D721Med (cell line): ENCODE results near the gene ATP5F1D.

Experiments
- DNase-seq: peaks from one replicate; pipeline ENCODE4 v3.0.0; 2011; ENCODE audit warnings: low spot score; ENCODE audit not compliant: insufficient read length
- FAIRE-seq: peaks from 2 replicates; lab custom pipeline; 2011; peaks lifted over from hg19 to GRCh38; lab: Jason Lieb, UNC
- CTCF ChIP-seq: IDR thresholded peaks from 2 replicates; pipeline ENCODE4 v1.5.1; 2012; ENCODE audit warnings: mild to moderate bottlenecking, control low read depth; ENCODE audit not compliant: insufficient read depth; ENCODE audit errors: missing control alignments

Gene ATP5F1D

GRCh38 chr19:1235625-1236538 lies 5.7 kb upstream of the ATP5F1D start:
- DNase-seq (no peak), FAIRE-seq (no peak)
- TF ChIP-seq CTCF: no peak

- no peak for DNase-seq
- TF ChIP-seq CTCF: no peak
- no peak for FAIRE-seq
Measured at GRCh38 chr19:1236576-1236975, 5.0 kb upstream of the ATP5F1D start.

GRCh38 chr19:1237027-1237659 lies 4.4 kb upstream of the ATP5F1D start:
- FAIRE-seq: no peak
- no peak for TF ChIP-seq CTCF
- no peak for DNase-seq

GRCh38 chr19:1237754-1238368 lies 3.7 kb upstream of the ATP5F1D start, which contains the start of gene CBARP:
Gene CBARP, minus strand, starts transcription at chr19:1238005. Its CDS starts 1,905 bp downstream, at chr19:1236100.
- no peak for FAIRE-seq
- no peak for TF ChIP-seq CTCF
- no peak for DNase-seq

- DNase-seq (no peak), FAIRE-seq (no peak)
- no peak for TF ChIP-seq CTCF
Measured at GRCh38 chr19:1238369-1239303, 2.9 kb upstream of the ATP5F1D start.

- DNase-seq (no peak), FAIRE-seq (no peak)
- TF ChIP-seq CTCF: no peak
Measured at GRCh38 chr19:1239420-1239795, 2.1 kb upstream of the ATP5F1D start.
